Measurements from ENCODE around the gene ZNF408. TPM values are rescaled to one million over a fixed set of nuclear protein-coding genes. Genes with fewer than 3 reads are reported as not detected.

The ZNF408 gene
- total RNA-seq: 10 to 100 TPM in 2 of 3 donors, 1 to 10 TPM in 1; 8.0 to 13.2 (median 12.8) TPM
- long read RNA-seq, donor 1, transcript ZNF408-201 (5 exons, 2,442 nt): major isoform, 17 of 23 reads
- long read RNA-seq, donor 1, partial matches to known transcripts: 1 of 23 reads
- long read RNA-seq, donor 1, other reads (novel, unspliced or antisense): 3 of 23 reads
- long read RNA-seq, donor 2, transcript ZNF408-201 (5 exons, 2,442 nt): major isoform, 7 of 7 reads
- long read RNA-seq, donor 2, partial matches to known transcripts: 0 of 7 reads
- long read RNA-seq, donor 2, other reads (novel, unspliced or antisense): 0 of 7 reads

DNA sequence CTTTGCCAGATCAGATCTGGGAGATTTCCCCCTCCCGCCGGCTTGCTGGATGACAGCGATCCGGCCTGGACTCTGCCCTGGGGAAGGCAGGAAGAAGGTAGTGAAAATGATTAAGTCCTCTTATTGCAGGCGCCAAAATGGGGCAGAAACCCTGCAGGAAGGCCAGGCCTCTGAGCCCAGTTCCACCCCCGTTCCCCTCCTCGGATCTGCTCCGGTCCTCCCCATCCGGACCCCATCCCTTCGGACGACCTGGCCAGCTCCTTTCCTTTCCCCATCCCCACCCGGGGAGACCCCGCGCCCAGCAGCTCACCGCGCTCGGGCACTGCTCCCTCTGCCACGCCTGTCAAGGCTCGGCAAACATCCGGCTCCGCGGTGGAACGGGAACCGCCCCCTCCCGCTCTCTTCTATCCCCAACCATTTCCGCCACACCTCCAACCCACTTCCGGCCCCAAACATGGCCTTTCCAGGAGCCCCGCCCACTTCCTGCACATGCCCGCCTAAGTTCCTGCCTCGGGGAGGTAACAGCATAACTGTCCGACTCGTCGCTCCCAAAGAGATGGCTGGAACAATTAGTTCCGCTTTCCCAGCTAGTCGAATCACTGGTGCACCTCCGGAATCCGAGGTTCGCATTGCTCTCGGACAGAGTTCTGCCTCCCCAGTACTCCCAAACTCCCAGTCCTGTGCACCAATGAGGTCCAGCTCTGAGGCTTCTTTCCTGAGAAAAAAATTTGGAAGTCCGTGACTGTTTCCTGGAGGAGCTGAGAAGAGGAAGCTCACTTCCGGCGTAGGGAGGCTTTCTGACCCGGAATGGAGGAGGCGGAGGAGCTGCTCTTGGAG lies at the start of gene ZNF408, which contains the start of gene ARHGAP1:
TSS of gene ZNF408 (plus strand) at position 791 of the 837 bp plus-strand sequence. CDS start at position 808, 17 bp downstream.
TSS of gene ARHGAP1 (minus strand) at position 379 of the 837 bp plus-strand sequence. CDS start 4,512 bp downstream, outside the sequence.
- intact Hi-C loops (cut with DNase I, micrococcal nuclease): no loop called here
- ATAC-seq (peak; percentile 97), DNase-seq (peak; percentile 99 to 100 (median 100))
- TF ChIP-seq, protein P1, sequence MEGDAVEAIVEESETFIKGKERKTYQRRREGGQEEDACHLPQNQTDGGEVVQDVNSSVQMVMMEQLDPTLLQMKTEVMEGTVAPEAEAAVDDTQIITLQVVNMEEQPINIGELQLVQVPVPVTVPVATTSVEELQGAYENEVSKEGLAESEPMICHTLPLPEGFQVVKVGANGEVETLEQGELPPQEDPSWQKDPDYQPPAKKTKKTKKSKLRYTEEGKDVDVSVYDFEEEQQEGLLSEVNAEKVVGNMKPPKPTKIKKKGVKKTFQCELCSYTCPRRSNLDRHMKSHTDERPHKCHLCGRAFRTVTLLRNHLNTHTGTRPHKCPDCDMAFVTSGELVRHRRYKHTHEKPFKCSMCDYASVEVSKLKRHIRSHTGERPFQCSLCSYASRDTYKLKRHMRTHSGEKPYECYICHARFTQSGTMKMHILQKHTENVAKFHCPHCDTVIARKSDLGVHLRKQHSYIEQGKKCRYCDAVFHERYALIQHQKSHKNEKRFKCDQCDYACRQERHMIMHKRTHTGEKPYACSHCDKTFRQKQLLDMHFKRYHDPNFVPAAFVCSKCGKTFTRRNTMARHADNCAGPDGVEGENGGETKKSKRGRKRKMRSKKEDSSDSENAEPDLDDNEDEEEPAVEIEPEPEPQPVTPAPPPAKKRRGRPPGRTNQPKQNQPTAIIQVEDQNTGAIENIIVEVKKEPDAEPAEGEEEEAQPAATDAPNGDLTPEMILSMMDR (IDR thresholded peaks at IDR 0.05): no peak
- Histone ChIP-seq H3K4me1 (ENCODE audit: low read depth) (peaks cover 21% of the 10 kb centered on the region), H3K36me3 (ENCODE audit: low read depth) (peaks cover 11% of the 10 kb centered on the region), H3K9me3 (no peaks in the 10 kb centered on the region), H3K4me3 (peak within 1 kb of the TSS; percentile 90)

DNA sequence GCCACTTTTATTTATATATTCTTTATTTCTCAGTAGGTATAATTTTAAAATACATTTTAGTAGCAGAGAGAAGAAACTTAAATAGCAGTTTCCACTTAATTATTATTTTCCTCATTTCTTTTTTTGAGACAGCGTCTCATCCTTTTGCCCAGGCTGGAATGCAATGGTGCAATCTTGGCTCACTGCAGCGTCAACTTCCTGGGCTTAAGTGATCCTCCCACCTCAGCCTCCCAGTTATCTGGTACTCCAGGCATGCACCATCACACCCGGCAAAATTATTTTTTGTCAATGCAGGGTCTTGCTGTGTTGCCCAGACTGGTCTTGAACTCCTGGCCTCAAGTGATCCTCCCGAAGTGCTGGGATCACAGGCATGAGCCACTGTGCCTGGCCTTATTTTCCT lies 45.2 kb upstream of the ZNF408 start:
- intact Hi-C loops (cut with DNase I, micrococcal nuclease): no loop called here
- no peak for DNase-seq
- Histone ChIP-seq H3K36me3 (ENCODE audit: low read depth) (peaks cover 12% of the 10 kb centered on the region), H3K4me3 (no peak overlapping the region), H3K4me1 (ENCODE audit: low read depth) (no peaks in the 10 kb centered on the region), H3K9me3 (no peaks in the 10 kb centered on the region)
- ATAC-seq: no peak
- TF ChIP-seq, protein P1 (IDR thresholded peaks at IDR 0.05): no peak

DNA sequence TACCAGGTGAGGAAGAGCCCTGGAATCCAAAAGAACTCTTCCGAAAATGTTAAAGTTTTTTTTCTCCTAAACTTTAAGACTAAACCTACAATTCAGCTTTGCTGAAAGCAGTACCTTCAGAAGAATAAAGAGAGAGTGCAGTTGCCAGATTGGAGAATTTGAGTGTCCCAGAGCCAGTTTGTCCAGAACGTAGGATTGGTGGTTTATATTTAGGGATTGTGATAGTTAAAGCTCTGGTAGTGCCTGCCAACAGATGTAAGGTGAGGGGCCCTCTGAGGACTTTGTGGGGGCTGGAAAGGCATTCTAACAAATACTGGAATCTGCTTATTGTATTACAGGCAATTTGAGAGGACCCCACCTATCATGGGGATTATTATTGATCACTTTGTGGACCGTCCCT lies 43.6 kb upstream of the ZNF408 start:
- Histone ChIP-seq H3K4me3 (no peak overlapping the region), H3K4me1 (ENCODE audit: low read depth) (no peaks in the 10 kb centered on the region), H3K36me3 (ENCODE audit: low read depth) (peaks cover 12% of the 10 kb centered on the region), H3K9me3 (no peaks in the 10 kb centered on the region)
- TF ChIP-seq, protein P1 (IDR thresholded peaks at IDR 0.05): no peak
- intact Hi-C loops (cut with DNase I, micrococcal nuclease): no loop called here
- DNase-seq: no peak
- no peak for ATAC-seq

DNA sequence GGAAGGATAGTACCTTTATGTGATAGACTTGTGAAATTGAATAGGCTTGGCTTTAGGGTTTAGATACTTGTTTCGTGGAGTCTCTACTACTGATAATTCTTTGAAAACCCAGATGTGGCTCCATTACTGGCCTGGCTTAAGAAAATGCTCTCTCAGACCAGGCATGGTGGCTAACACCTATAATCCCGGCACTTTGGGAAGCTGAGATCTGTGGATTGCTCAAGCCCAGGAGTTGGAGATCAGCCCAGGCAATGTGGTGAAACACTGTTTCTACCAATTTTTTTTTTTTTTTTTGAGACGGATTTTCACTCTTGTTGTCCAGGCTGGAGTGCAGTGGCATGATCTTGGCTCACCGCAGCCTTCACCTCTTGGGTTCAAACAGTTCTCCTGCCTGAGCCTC lies 42.6 kb upstream of the ZNF408 start:
- Histone ChIP-seq H3K9me3 (no peaks in the 10 kb centered on the region), H3K4me3 (no peak overlapping the region), H3K4me1 (ENCODE audit: low read depth) (no peaks in the 10 kb centered on the region), H3K36me3 (ENCODE audit: low read depth) (peaks cover 12% of the 10 kb centered on the region)
- DNase-seq: no peak
- TF ChIP-seq, protein P1 (IDR thresholded peaks at IDR 0.05): no peak
- no peak for ATAC-seq
- intact Hi-C loops (cut with DNase I, micrococcal nuclease): no loop called here

DNA sequence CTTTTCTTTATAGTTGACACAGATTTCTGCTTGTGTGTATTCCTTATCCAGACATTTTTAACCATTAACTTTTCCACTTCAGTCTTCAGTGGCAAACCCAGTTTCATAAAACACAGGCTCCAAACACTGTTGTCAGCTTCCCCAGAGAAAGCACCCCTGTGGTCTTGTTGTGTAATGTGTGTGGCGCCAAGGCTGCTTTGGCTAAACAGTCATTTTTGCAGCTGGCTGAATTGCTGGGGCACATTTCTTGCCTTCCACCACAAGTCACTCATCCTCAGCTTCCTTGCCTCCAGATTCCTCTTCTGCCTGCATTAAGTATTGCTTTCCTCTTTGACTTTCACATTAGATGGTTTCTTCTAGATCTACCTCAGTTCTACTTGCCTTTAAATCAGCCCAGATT lies 40.9 kb upstream of the ZNF408 start:
- H3K4me3 ChIP-seq: no peak overlapping the region
- peaks cover 11% of the 10 kb centered on the region for H3K36me3 ChIP-seq (ENCODE audit: low read depth)
- TF ChIP-seq, protein P1 (IDR thresholded peaks at IDR 0.05): no peak
- no peaks in the 10 kb centered on the region for H3K9me3 ChIP-seq
- intact Hi-C loops (cut with DNase I, micrococcal nuclease): no loop called here
- no peaks in the 10 kb centered on the region for H3K4me1 ChIP-seq (ENCODE audit: low read depth)
- DNase-seq (no peak), ATAC-seq (no peak)
